Left lung (tissue), 10 donors: Measurements from ENCODE around the gene RDH14. TPM values are rescaled to one million over a fixed set of nuclear protein-coding genes. Genes with fewer than 3 reads are reported as not detected.

Experiments used
- ATAC-seq: fragments of 200-7000 bp; cut with Tn5 transposase; one replicate; pipeline ENCODE4 v1.9.1; 2020; ENCODE audit warnings: moderate library complexity
- DNase-seq, 4 donors: peaks; one replicate each; pipeline ENCODE4 v3.0.0-alpha.2; 2013 to 2020
- H3K27ac ChIP-seq, 2 donors: fragments of 200-600 bp; sonication (generic) in 1 of 2; one replicate each; pipeline versions ENCODE4 v1.5.0 to v1.8.0; 2020 to 2021
- H3K27me3 ChIP-seq, 2 donors: fragments of 200-600 bp; sonication (generic) in 1 of 2; one replicate each; pipeline versions ENCODE4 v1.5.0 to v1.8.0; 2020 to 2021
- H3K36me3 ChIP-seq, 2 donors: fragments of 200-600 bp; sonication (generic) in 1 of 2; one replicate each; pipeline versions ENCODE4 v1.5.0 to v1.8.0; 2020 to 2021
- H3K4me1 ChIP-seq, 2 donors: fragments of 200-600 bp; one replicate each; pipeline ENCODE4 v1.8.0; 2021
- H3K4me3 ChIP-seq, 2 donors: fragments of 200-600 bp; sonication (generic) in 1 of 2; one replicate each; pipeline versions ENCODE4 v1.5.0 to v1.8.0; 2020 to 2021; ENCODE audit warnings: mild to moderate bottlenecking in 1 of 2
- H3K9me3 ChIP-seq, 2 donors: fragments of 200-600 bp; sonication (generic) in 1 of 2; one replicate each; pipeline versions ENCODE4 v1.5.0 to v1.8.0; 2020 to 2021
- intact Hi-C, 2 donors: fragments of 100-400 bp; cut with DNase I; formaldehyde crosslinking; loops; one replicate each; pipeline versions ENCODE4 v1.11.2 to v1.14.2; 2022
- polyA plus RNA-seq, 6 donors: library from polyadenylated mRNA; unstranded; fragments of 120-200 nt; gene quantifications; one replicate each; pipeline ENCODE4 v1.2.1, GENCODE V29; 2013; ENCODE audit not compliant: insufficient read length in 6 of 6
- total RNA-seq, 2 donors: library from RNA; stranded (reverse); fragmentation: NEBNext Ultra II Directional; extraction: Animal tissue kit (Norgen Biotek cat#: 25700); gene quantifications; one replicate each; pipeline ENCODE4 v1.2.1, GENCODE V29; 2021
- TF ChIP-seq, protein P1 (sequence below), 2 donors: fragments of 200-600 bp; sonication (generic) in 1 of 2; IDR thresholded peaks; one replicate each; pipeline versions ENCODE4 v1.5.0 to v1.8.0; 2021; ENCODE audit warnings: antibody characterized with exemption in 2 of 2
- donor health status: DM: no; HTN: yes; CAD: no.
- donor health status: DM: no; HTN: no; CAD: no.

The RDH14 gene
- total and polyA plus RNA-seq, 8 donors = 19.6 to 45.6 (median 40.3) TPM

DNA sequence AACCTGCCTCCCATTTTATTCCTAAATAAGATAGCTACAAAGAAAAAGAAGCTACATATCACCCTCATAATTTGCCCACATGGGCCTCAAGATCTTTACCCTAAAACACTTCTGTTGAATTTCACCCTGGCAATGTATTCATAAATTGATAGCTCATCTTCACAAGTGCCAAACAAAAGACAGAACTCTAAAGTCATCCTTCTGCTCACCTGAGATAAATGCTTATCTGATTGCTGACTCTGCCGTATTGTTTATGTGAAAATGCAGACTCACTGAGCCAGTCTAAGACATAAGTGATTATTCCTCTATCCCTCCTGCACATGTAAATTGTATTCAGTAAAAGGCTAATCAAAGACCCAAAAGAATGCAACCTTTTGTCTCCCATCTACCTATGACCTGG is 2.0 kb downstream of the RDH14 start:
- H3K27ac ChIP-seq = no peak overlapping the region
- H3K27me3 ChIP-seq = no peaks in the 10 kb centered on the region
- H3K36me3 ChIP-seq = peaks cover 4 to 16% of the 10 kb centered on the region in 2 donors
- no peak for DNase-seq
- ATAC-seq = no peak
- TF ChIP-seq, protein P1, sequence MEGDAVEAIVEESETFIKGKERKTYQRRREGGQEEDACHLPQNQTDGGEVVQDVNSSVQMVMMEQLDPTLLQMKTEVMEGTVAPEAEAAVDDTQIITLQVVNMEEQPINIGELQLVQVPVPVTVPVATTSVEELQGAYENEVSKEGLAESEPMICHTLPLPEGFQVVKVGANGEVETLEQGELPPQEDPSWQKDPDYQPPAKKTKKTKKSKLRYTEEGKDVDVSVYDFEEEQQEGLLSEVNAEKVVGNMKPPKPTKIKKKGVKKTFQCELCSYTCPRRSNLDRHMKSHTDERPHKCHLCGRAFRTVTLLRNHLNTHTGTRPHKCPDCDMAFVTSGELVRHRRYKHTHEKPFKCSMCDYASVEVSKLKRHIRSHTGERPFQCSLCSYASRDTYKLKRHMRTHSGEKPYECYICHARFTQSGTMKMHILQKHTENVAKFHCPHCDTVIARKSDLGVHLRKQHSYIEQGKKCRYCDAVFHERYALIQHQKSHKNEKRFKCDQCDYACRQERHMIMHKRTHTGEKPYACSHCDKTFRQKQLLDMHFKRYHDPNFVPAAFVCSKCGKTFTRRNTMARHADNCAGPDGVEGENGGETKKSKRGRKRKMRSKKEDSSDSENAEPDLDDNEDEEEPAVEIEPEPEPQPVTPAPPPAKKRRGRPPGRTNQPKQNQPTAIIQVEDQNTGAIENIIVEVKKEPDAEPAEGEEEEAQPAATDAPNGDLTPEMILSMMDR (IDR thresholded peaks at IDR 0.05) = no peak
- no peaks in the 10 kb centered on the region for H3K9me3 ChIP-seq
- peaks cover 9 to 22% of the 10 kb centered on the region in 2 donors for H3K4me1 ChIP-seq
- H3K4me3 ChIP-seq = no peak overlapping the region
- intact Hi-C loops = no loop called here

DNA sequence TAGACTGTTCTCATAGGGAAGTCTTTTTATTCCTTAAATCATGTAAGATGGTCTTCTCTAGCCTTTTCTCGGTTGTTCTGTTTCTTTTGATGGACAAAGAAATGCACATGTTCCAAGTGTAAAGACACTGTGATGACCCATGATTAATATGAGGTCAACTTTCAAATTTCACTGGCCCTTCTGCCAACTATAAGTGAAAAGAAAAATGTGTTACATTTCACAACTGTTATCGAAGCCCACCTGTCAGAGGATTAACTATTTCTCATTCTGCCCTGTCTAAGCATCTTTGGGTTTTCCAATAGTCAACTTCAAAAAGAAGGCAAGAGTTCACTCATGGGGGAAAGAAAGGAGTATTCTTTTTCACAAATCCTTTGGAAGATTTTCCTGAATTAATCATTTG is 3.3 kb downstream of the RDH14 start:
- Histone ChIP-seq H3K4me3 (no peak overlapping the region), H3K27me3 (no peaks in the 10 kb centered on the region), H3K36me3 (peaks cover 4 to 16% of the 10 kb centered on the region in 2 donors), H3K4me1 (peaks cover 9 to 34% of the 10 kb centered on the region in 2 donors), H3K9me3 (no peaks in the 10 kb centered on the region), H3K27ac (no peak overlapping the region)
- no peak for DNase-seq
- intact Hi-C loops = no loop called here
- no peak for ATAC-seq
- TF ChIP-seq, protein P1 (IDR thresholded peaks at IDR 0.05) = no peak

DNA sequence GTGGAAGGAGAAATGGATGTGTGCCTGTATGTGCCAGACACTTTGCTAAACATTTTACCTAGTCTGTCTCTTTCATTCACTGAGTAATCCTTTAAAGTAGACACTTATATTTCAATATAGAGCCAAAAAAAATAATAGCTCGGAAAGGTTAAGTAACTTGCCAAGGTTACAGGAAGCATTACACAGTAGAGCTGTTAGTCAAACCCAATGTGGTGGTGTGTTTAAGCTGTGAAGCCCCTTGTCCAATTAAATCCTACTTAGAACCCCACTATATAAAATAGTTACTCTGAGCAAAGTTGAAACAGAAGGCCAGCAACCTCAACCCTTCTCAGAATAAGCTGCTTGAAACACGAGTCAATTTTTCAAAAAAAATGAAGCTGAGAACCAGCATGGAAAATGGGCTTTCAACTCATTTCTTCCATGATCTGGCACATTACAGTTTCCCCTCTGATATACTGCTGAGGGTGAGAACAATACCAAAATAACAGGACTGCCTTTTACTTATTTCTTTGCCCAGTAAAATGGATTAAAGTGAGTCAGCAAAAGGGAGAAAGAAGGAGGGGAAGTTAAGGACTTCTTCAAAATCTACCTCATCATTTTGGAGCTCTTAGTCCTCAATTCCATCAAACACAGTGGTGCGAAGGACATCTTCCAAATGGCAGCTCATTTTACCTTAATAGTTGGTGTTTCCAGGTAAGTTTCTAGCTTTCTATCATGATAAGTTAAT is 7.9 kb downstream of the RDH14 start:
- intact Hi-C loops = no loop called here
- no peak overlapping the region for H3K4me3 ChIP-seq
- no peaks in the 10 kb centered on the region for H3K27me3 ChIP-seq
- H3K36me3 ChIP-seq = peaks cover 4 to 16% of the 10 kb centered on the region in 2 donors
- H3K27ac ChIP-seq = no peak overlapping the region
- DNase-seq (no peak), ATAC-seq (peak; percentile 77)
- H3K9me3 ChIP-seq = no peaks in the 10 kb centered on the region
- peaks cover 0 to 28% of the 10 kb centered on the region in 2 donors for H3K4me1 ChIP-seq
- TF ChIP-seq, protein P1 (IDR thresholded peaks at IDR 0.05) = no peak

DNA sequence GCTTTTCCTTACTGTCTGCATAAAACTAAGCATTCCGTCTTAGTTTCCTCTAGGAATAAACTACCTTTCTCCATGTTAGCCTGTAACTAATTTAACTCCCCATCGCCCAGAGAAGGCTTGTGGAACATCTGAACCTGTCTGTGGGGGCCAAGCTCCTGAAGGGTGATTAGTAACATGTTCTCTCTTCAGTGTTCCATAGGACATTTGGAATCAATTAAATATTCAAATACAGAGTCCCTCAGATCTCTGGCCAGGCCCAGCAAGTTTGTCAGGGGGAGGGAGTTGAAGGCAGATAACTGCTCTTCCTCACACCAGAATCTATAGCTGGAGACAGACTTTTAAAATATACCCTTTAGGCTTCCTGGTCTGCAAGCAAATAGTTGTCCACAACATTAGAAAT is 8.8 kb downstream of the RDH14 start:
- DNase-seq = no peak
- TF ChIP-seq, protein P1 (IDR thresholded peaks at IDR 0.05) = no peak
- no peak for ATAC-seq
- Histone ChIP-seq H3K27me3 (no peaks in the 10 kb centered on the region), H3K27ac (no peak overlapping the region), H3K36me3 (peaks cover 4 to 16% of the 10 kb centered on the region in 2 donors), H3K4me1 (peaks cover 0 to 28% of the 10 kb centered on the region in 2 donors), H3K4me3 (no peak overlapping the region), H3K9me3 (no peaks in the 10 kb centered on the region)
- intact Hi-C loops = no loop called here

DNA sequence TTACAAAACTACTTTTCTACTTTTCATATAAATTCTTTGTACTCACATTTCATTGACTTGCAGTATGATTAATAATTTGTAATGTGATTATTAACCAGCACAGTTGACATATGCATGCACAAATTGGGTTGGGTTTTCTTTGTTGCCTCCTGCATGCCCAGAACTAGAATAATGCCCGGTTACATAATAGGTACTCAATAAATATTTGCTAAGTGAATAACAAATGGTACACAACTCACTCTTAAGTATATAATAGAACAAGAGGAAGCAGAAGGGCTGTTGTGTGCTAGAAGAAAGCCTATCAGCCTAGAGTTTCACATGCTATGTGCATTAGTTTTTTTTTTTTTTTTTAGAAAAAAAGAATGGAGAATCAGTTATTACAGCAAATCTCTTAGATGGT is 9.3 kb downstream of the RDH14 start:
- peak; percentile 74 for ATAC-seq

More for the DNA sequence above, 9.3 kb downstream of the RDH14 start:
- TF ChIP-seq, protein P1 (IDR thresholded peaks at IDR 0.05) = no peak
- H3K4me3 ChIP-seq = no peak overlapping the region
- H3K9me3 ChIP-seq = no peaks in the 10 kb centered on the region
- no peaks in the 10 kb centered on the region for H3K27me3 ChIP-seq
- H3K36me3 ChIP-seq = peaks cover 4 to 16% of the 10 kb centered on the region in 2 donors
- intact Hi-C loops = no loop called here
- H3K27ac ChIP-seq = no peak overlapping the region
- no peak for DNase-seq
- peaks cover 0 to 28% of the 10 kb centered on the region in 2 donors for H3K4me1 ChIP-seq
